ENCODE measurements around the gene GBP5. TPM values are rescaled to one million over a fixed set of nuclear protein-coding genes. Genes with fewer than 3 reads are reported as not detected.
"Not testable (repeated sequence)": the region's sequence is repeated elsewhere in the genome, so short reads cannot be mapped to it uniquely, and the experiment has no call there.

The GBP5 gene
- polyA plus RNA-seq, 3 donors, result 9.8 to 36.4 (median 16.9) TPM

GRCh38 chr1:89257041-89257440 is 15.6 kb downstream of the GBP5 start:
- Histone ChIP-seq H2AFZ (ENCODE audit: insufficient read depth, low read depth, low read length, poor library complexity, severe bottlenecking) (no peak overlapping the region), H3K4me2 (replicated peaks; ENCODE audit: extremely low read depth, low read length, poor library complexity, severe bottlenecking) (no peak overlapping the region), H3K36me3 (replicated peaks in 1 of 2; ENCODE audit: control insufficient read depth in 1 of 2, insufficient read depth in 2 of 2, low read length in 2 of 2) (peaks cover 8 to 22% of the 10 kb centered on the region in 2 donors), H3K4me3 (replicated peaks in 1 of 3; ENCODE audit: low read depth in 2 of 3, low read length in 3 of 3) (no peak overlapping the region), H3K79me2 (ENCODE audit: insufficient read depth, low read length) (no peaks in the 10 kb centered on the region), H3K27me3 (ENCODE audit: control insufficient read depth in 2 of 2, insufficient read depth in 2 of 2, low read length in 2 of 2) (no peaks in the 10 kb centered on the region), H4K20me1 (ENCODE audit: insufficient read depth, low read length) (peaks cover 1% of the 10 kb centered on the region), H3K9me3 (replicated peaks in 1 of 2; ENCODE audit: control insufficient read depth in 1 of 2, insufficient read depth in 1 of 2, low read length in 2 of 2) (peaks cover 6 to 8% of the 10 kb centered on the region in 2 donors), H3K27ac (ENCODE audit: low read depth in 1 of 2, low read length in 2 of 2) (no peak overlapping the region), H3K4me1 (ENCODE audit: control insufficient read depth in 1 of 2, insufficient read depth in 2 of 2, low read length in 2 of 2) (no peaks in the 10 kb centered on the region), H3K9ac (ENCODE audit: insufficient read depth, low read length, poor library complexity, severe bottlenecking) (no peak overlapping the region)
- peaks cover 0 to 5% (median 2%) of the 10 kb centered on the region in 3 donors for H3K27me3 Mint-ChIP-seq (ENCODE audit: low read depth in 3 of 3)
- H3K36me3 Mint-ChIP-seq, result peaks cover 20 to 47% of the 10 kb centered on the region in 2 donors
- H3K27ac Mint-ChIP-seq, result peak overlapping the region in 3 of 7 donors; percentile 49 to 77 (median 70)
- WGBS (ENCODE audit: insufficient coverage), result no CpG with 5 or more reads among the region's 2 CpGs
- peaks cover 11 to 25% (median 17%) of the 10 kb centered on the region in 7 donors for H3K9me3 Mint-ChIP-seq
- H3K4me1 Mint-ChIP-seq, result peaks cover 23% of the 10 kb centered on the region
- intact Hi-C loops (cut with micrococcal nuclease), result no loop called here
- TF ChIP-seq CTCF (IDR thresholded peaks at IDR 0.05), result no peak
- peak in 1 of 3 donors; percentile 44 for DNase-seq
- H3K4me3 Mint-ChIP-seq, result no peak overlapping the region

- H2AFZ ChIP-seq (ENCODE audit: insufficient read depth, low read depth, low read length, poor library complexity, severe bottlenecking); H3K79me2 ChIP-seq (ENCODE audit: insufficient read depth, low read length); H3K4me3 ChIP-seq (replicated peaks in 1 of 3; ENCODE audit: low read depth in 2 of 3, low read length in 3 of 3); H3K27me3 ChIP-seq (ENCODE audit: control insufficient read depth in 2 of 2, insufficient read depth in 2 of 2, low read length in 2 of 2); DNase-seq; H3K4me3 Mint-ChIP-seq; H3K9me3 ChIP-seq (replicated peaks in 1 of 2; ENCODE audit: control insufficient read depth in 1 of 2, insufficient read depth in 1 of 2, low read length in 2 of 2); H3K4me2 ChIP-seq (replicated peaks; ENCODE audit: extremely low read depth, low read length, poor library complexity, severe bottlenecking); H3K36me3 ChIP-seq (replicated peaks in 1 of 2; ENCODE audit: control insufficient read depth in 1 of 2, insufficient read depth in 2 of 2, low read length in 2 of 2); H4K20me1 ChIP-seq (ENCODE audit: insufficient read depth, low read length); H3K27ac Mint-ChIP-seq; intact Hi-C loops (cut with micrococcal nuclease); H3K9ac ChIP-seq (ENCODE audit: insufficient read depth, low read length, poor library complexity, severe bottlenecking); H3K27me3 Mint-ChIP-seq (ENCODE audit: low read depth in 3 of 3); H3K27ac ChIP-seq (ENCODE audit: low read depth in 1 of 2, low read length in 2 of 2); H3K4me1 ChIP-seq (ENCODE audit: control insufficient read depth in 1 of 2, insufficient read depth in 2 of 2, low read length in 2 of 2): not testable (repeated sequence)
- H3K9me3 Mint-ChIP-seq, result peaks cover 14 to 25% (median 17%) of the 10 kb centered on the region in 7 donors
- H3K4me1 Mint-ChIP-seq, result peaks cover 16% of the 10 kb centered on the region
- H3K36me3 Mint-ChIP-seq, result peaks cover 14 to 34% of the 10 kb centered on the region in 2 donors
- 100% methylated on average over 1 of the region's 8 CpGs for WGBS (ENCODE audit: insufficient coverage)
These were observed 17.1 kb downstream of the GBP5 start for GRCh38 chr1:89255581-89255980.

Measured in CD14-positive monocyte (primary cell).